A172 (cell line): ENCODE results near the gene ZNF587B. TPM values are rescaled to one million over a fixed set of nuclear protein-coding genes. Genes with fewer than 3 reads are reported as not detected.
"Not testable (repeated sequence)": the region's sequence is repeated elsewhere in the genome, so short reads cannot be mapped to it uniquely, and the experiment has no call there.

ENCODE experiments used
- DNase-seq: peaks from one replicate; pipeline ENCODE4 v3.0.0-alpha.2; 2015; ENCODE audit warnings: low spot score
- total RNA-seq: library from RNA; depleted of rRNA; stranded (reverse); fragments of >200 nt; shearing (Covaris generic); gene quantifications from 2 replicates; pipeline ENCODE4 v1.2.3, GENCODE V29; 2014

ZNF587B gene
- total RNA-seq, 1 experiment from 2014 or later, result 26.6 TPM

- DNase-seq, result no peak
These were observed 11.7 kb upstream of the ZNF587B start for GRCh38 chr19:57818378-57818777.

- peak; percentile 97 for DNase-seq
These were observed 10.5 kb upstream of the ZNF587B start for GRCh38 chr19:57819475-57820148.

- no peak for DNase-seq
These were observed 9.5 kb upstream of the ZNF587B start for GRCh38 chr19:57820599-57820998.

GRCh38 chr19:57821095-57821494, 9.0 kb upstream of the ZNF587B start:
- DNase-seq, result not testable (repeated sequence)

GRCh38 chr19:57821501-57821900, 8.6 kb upstream of the ZNF587B start:
- not testable (repeated sequence) for DNase-seq

GRCh38 chr19:57823155-57823554, 6.9 kb upstream of the ZNF587B start:
- DNase-seq, result not testable (repeated sequence)

- not testable (repeated sequence) for DNase-seq
These were observed 6.5 kb upstream of the ZNF587B start for GRCh38 chr19:57823608-57824007.

- DNase-seq, result no peak
These were observed 4.6 kb upstream of the ZNF587B start for GRCh38 chr19:57825511-57825910.

GRCh38 chr19:57829316-57829715, 783 bp upstream of the ZNF587B start:
- DNase-seq, result no peak

GRCh38 chr19:57836991-57837390, 6.9 kb downstream of the ZNF587B start:
- DNase-seq, result not testable (repeated sequence)

GRCh38 chr19:57838622-57839191, 8.6 kb downstream of the ZNF587B start:
- not testable (repeated sequence) for DNase-seq

GRCh38 chr19:57841122-57841763, 11.1 kb downstream of the ZNF587B start:
- DNase-seq, result no peak

GRCh38 chr19:57847164-57847563, 17.1 kb downstream of the ZNF587B start:
- DNase-seq, result not testable (repeated sequence)

- DNase-seq, result not testable (repeated sequence)
These were observed 19.1 kb downstream of the ZNF587B start for GRCh38 chr19:57849162-57849665.

- DNase-seq, result peak; percentile 92
These were observed 19.8 kb downstream of the ZNF587B start, which contains the start of gene ZNF587 for GRCh38 chr19:57849666-57850473. Gene ZNF587 (plus strand): TSS chr19:57849859. CDS start chr19:57850039, 180 bp downstream.

GRCh38 chr19:57850553-57851017, 20.5 kb downstream of the ZNF587B start:
- DNase-seq, result peak; percentile 72

GRCh38 chr19:57851812-57852603, 21.9 kb downstream of the ZNF587B start:
- not testable (repeated sequence) for DNase-seq

GRCh38 chr19:57854117-57854516, 24.0 kb downstream of the ZNF587B start:
- not testable (repeated sequence) for DNase-seq

- DNase-seq, result not testable (repeated sequence)
These were observed 32.3 kb downstream of the ZNF587B start for GRCh38 chr19:57862351-57862750.

- no peak for DNase-seq
These were observed 37.9 kb downstream of the ZNF587B start for GRCh38 chr19:57867868-57868492.
